GM18868 (cell line): Measurements from ENCODE around the gene PRRG1.
"Not testable (repeated sequence)": the region's sequence is repeated elsewhere in the genome, so short reads cannot be mapped to it uniquely, and the experiment has no call there.

Source experiments
- ATAC-seq: cut with Tn5 transposase; IDR thresholded peaks from one replicate; pipeline ENCODE4 v1.9.1; 2021; ENCODE audit warnings: mild to moderate bottlenecking, moderate library complexity; ENCODE audit not compliant: unreplicated experiment

Gene PRRG1

GRCh38 chrX:37349221-37350033, at the start of gene PRRG1:
PRRG1 (plus strand) TSS chrX:37349364; CDS start chrX:37406250, 56,886 bp downstream.
- ATAC-seq = no peak

DNA sequence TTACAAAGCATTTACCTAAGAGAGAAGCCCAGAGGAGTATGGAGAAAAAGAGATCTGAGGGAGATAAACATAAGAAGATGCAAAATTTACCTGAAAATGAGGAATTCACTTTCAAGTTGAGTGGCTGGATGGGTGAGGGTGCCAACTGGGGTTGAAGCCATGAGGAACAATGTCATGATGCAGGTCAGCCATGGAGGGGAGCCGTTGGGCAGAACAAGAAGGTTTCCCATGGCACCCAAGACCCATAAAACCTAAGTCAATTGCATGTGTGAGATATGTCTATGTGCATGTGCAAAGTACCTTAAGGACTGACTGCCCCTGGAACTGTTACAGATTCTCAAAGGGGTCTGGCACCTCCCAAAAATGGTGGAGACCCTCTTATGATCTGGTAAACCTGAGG, 46.6 kb upstream of the PRRG1 start:
- ATAC-seq = no peak

GRCh38 chrX:37305238-37305637, 43.9 kb upstream of the PRRG1 start:
- not testable (repeated sequence) for ATAC-seq

DNA sequence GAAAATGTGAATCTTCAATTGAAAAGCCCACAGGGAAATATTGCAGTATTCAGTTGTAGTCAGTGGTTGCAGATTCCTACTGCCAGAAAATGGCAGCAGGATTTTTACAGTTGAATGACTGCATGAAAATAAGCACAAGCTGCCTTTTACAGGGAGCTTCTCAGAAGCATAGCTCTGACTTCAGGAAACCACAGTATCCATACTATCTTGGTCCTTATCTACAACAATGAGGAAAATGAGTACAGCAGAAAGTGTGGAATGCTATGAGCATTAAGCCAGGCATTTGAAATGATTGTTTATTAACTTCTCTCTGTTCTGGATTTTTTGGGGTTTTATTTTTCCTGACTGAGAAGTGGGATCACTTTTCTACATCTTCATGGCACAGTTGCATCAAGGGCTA, 34.6 kb upstream of the PRRG1 start:
- ATAC-seq = no peak

DNA sequence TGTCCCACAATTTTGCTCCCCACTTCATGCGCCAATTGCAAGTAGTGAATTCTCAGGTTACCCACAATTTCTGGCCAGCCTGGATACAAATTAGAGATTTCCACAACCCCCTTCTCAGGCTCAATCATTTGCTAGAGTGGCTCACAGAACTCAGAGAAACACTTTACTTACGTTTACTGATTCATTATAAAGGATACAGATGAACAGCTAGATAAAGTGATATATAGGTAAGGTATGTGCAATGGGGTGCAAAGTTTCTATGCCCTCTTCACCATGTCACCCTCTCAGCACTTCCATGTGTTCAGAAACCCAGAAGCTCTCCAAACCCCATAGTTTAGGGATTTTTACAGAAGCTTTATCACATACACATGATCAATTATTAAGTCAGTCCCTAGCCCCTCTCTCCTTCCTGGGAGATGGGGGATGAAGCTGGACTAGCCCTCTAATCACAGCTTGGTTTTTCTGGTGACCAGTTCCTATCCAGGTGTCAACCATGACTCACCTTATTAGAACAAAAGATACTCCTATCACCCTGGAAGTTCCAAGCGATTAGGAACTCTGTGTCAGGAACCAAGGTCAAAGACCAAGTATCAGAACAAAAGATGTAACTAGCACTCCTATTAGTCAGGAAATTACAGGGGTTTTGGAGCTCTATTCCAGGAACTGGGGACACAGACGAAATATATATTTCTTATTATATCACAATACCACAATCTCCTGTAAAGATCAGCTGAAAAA, 33.5 kb upstream of the PRRG1 start:
- no peak for ATAC-seq

GRCh38 chrX:37320541-37321203, 28.5 kb upstream of the PRRG1 start:
- ATAC-seq = no peak

- ATAC-seq = no peak
Observed at GRCh38 chrX:37330642-37331041, 18.5 kb upstream of the PRRG1 start.

- no peak for ATAC-seq
Observed at GRCh38 chrX:37331546-37331945, 17.6 kb upstream of the PRRG1 start.

DNA sequence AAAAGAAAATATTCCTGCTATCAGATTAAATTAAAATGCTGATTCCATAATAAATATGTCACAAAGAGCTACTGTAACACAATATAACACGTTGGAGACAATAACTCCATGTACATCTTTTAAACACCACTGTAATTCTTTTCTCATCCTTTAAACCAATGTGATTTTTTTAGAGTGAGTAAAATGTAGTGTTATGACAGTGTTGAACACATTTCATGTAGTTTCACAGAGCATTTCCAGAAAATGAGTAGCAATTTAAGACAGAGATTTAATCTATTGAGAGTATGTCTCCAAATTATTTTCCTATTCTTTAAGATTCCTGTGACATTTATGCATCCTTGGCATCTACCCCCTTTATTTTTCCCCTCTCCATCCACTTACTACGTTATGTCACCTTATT, 17.1 kb upstream of the PRRG1 start:
- no peak for ATAC-seq

GRCh38 chrX:37332987-37333658, 16.0 kb upstream of the PRRG1 start:
- no peak for ATAC-seq

- no peak for ATAC-seq
Observed at GRCh38 chrX:37347420-37347819, 1.7 kb upstream of the PRRG1 start.

GRCh38 chrX:37348231-37348970, 763 bp upstream of the PRRG1 start:
- ATAC-seq = no peak

DNA sequence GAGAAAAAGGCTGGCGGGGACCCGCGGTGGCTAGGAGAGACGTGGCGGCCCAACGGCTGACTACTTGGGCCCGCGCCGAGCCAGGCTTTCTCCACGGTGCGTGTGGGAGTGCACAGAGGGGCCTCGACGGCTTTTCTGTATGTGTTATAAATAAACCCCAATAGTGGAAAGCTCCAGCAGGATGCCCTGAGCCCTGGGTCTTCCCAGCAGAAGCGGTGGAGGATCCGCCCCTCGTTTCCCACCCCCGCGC, 268 bp upstream of the PRRG1 start:
- ATAC-seq = no peak

GRCh38 chrX:37350034-37350365, 836 bp downstream of the PRRG1 start:
- ATAC-seq = no peak

DNA sequence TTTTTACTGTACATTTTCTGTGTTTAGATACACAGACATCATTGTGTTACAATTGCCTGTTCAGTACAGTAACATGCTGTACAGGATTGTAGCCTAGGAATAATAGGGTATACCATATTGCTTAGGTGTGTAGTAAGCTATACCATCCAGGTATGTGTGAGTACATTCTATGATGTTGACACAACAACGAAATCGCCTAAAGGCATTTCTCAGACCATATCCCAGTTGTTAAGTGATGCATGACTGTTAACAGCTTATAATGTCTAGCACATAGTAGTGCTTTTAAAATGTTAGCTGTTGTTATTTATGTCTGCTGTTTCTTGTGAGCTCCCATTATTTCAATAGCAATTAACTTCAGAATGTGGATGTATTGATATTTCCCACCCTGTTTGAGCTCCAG, 4.5 kb downstream of the PRRG1 start:
- ATAC-seq = no peak

DNA sequence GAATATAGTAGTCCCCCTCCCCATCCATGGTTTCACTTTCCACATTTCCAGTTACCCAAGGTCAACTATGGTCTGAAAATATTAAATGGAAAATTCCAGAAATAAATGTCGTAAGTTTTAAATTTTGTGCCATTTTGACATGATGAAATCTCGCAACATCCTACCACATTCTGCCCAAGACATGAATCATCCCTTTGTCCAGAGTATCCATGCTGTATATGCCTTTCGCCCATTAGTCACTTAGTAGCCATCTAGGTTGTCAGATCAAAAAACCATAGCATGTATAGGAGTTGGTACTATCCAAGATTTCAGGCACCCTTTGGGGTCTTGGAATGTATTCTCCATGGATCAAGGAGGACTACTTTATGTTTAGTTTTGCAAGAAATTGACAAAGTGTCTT, 8.3 kb downstream of the PRRG1 start:
- no peak for ATAC-seq

DNA sequence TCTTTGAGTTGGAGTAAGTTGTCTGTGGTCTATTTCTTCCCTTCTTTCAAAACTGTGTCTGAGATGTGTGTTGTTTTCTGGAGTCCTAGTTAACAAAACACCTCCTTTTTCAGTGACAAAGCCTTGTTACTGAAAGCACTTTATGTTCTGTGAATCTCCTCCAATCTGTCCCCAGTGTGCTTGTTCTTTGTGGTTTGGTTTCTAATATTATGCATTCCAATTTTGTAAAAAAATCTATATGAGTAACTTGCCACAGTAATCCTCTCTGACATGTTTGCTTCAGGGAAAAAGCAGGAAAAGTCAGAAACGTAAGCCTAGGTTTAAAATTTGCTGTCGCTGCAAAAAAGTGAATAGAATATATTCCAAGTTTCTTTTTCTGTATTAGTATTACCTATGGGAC, 12.4 kb downstream of the PRRG1 start:
- ATAC-seq = no peak

- no peak for ATAC-seq
Observed at GRCh38 chrX:37364666-37365065, 15.5 kb downstream of the PRRG1 start.

DNA sequence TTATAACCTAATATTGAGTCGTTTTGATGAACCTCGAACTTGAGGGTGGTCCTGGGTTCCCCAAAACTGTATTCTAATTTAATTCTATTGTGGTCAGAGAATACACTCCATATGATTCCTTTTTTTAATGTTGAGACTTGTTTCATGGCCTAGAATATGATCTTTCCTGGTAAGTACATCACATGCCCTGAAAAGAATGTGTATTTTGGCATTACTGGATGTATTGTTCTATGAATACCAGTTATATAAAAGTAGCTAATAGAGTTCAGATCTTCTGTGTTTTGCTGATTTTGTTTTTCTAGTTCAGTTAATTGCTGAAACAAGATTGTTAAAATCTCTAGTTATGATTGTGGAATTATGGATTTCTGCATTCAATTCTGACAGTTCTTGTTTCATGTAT, 18.8 kb downstream of the PRRG1 start:
- no peak for ATAC-seq

GRCh38 chrX:37370499-37371141, 21.5 kb downstream of the PRRG1 start:
- ATAC-seq = no peak
